HL-60 (cell line): ENCODE measurements around the gene SLC10A6.

Source experiments
- GABPA ChIP-seq: IDR thresholded peaks from 2 replicates; pipeline ENCODE4 v1.6.1; 2012; ENCODE audit warnings: low read depth
- POLR2AphosphoS5 ChIP-seq: IDR thresholded peaks from 2 replicates; pipeline ENCODE4 v1.6.1; 2012; ENCODE audit warnings: low read depth
- SPI1 ChIP-seq: IDR thresholded peaks from 2 replicates; pipeline ENCODE4 v1.6.1; 2012; ENCODE audit warnings: low read depth, mild to moderate bottlenecking, borderline replicate concordance
- TF ChIP-seq, protein P1 (sequence below): IDR thresholded peaks from one replicate; pipeline ENCODE4 v1.5.1; 2011; ENCODE audit warnings: low read length, control low read depth, inconsistent platforms; ENCODE audit not compliant: insufficient read depth
- TF ChIP-seq, protein P2 (sequence below): IDR thresholded peaks from 2 replicates; pipeline ENCODE4 v1.6.1; 2012; ENCODE audit warnings: low read depth; ENCODE audit not compliant: insufficient replicate concordance

DNA sequence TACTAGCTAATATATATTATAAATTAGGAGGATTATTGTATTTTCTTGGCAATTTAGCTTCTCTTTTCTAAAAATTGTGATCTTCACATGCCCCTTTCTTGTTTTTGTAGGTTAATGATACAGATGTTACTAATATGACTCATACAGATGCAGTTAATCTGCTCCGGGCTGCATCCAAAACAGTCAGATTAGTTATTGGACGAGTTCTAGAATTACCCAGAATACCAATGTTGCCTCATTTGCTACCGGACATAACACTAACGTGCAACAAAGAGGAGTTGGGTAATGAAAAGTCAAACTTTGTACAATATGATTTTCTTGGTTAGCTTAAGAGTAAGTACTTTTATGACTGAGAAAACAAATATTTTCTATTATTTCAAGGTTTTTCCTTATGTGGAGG, 74.1 kb downstream of the SLC10A6 start:
- TF ChIP-seq GABPA = no peak
- TF ChIP-seq, protein P1, sequence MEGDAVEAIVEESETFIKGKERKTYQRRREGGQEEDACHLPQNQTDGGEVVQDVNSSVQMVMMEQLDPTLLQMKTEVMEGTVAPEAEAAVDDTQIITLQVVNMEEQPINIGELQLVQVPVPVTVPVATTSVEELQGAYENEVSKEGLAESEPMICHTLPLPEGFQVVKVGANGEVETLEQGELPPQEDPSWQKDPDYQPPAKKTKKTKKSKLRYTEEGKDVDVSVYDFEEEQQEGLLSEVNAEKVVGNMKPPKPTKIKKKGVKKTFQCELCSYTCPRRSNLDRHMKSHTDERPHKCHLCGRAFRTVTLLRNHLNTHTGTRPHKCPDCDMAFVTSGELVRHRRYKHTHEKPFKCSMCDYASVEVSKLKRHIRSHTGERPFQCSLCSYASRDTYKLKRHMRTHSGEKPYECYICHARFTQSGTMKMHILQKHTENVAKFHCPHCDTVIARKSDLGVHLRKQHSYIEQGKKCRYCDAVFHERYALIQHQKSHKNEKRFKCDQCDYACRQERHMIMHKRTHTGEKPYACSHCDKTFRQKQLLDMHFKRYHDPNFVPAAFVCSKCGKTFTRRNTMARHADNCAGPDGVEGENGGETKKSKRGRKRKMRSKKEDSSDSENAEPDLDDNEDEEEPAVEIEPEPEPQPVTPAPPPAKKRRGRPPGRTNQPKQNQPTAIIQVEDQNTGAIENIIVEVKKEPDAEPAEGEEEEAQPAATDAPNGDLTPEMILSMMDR = no peak
- no peak for TF ChIP-seq POLR2AphosphoS5
- TF ChIP-seq SPI1 = no peak
- TF ChIP-seq, protein P2, sequence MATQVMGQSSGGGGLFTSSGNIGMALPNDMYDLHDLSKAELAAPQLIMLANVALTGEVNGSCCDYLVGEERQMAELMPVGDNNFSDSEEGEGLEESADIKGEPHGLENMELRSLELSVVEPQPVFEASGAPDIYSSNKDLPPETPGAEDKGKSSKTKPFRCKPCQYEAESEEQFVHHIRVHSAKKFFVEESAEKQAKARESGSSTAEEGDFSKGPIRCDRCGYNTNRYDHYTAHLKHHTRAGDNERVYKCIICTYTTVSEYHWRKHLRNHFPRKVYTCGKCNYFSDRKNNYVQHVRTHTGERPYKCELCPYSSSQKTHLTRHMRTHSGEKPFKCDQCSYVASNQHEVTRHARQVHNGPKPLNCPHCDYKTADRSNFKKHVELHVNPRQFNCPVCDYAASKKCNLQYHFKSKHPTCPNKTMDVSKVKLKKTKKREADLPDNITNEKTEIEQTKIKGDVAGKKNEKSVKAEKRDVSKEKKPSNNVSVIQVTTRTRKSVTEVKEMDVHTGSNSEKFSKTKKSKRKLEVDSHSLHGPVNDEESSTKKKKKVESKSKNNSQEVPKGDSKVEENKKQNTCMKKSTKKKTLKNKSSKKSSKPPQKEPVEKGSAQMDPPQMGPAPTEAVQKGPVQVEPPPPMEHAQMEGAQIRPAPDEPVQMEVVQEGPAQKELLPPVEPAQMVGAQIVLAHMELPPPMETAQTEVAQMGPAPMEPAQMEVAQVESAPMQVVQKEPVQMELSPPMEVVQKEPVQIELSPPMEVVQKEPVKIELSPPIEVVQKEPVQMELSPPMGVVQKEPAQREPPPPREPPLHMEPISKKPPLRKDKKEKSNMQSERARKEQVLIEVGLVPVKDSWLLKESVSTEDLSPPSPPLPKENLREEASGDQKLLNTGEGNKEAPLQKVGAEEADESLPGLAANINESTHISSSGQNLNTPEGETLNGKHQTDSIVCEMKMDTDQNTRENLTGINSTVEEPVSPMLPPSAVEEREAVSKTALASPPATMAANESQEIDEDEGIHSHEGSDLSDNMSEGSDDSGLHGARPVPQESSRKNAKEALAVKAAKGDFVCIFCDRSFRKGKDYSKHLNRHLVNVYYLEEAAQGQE = no peak
